Keratinocyte (primary cell): Measurements from ENCODE around the gene ARFRP1.

Experiments used
- EZH2 ChIP-seq: IDR thresholded peaks from one replicate; pipeline ENCODE4 v1.6.1; 2012; ENCODE audit warnings: inconsistent platforms, mild to moderate bottlenecking, low read length, moderate library complexity
- TF ChIP-seq, protein P1 (sequence below), 3 experiments: IDR thresholded peaks in 1 of 3; conservative IDR thresholded peaks in 1 of 3; optimal IDR thresholded peaks in 1 of 3; 2 replicates in 2 of 3; 3 replicates in 1 of 3; pipeline versions ENCODE3 to v1.5.1; 2011; ENCODE audit warnings: low read length in 3 of 3, mild to moderate bottlenecking in 3 of 3, moderate library complexity in 2 of 3, control low read depth in 1 of 3, inconsistent platforms in 1 of 3; ENCODE audit not compliant: insufficient read depth in 2 of 3; ENCODE audit errors: extremely low read depth in 1 of 3

DNA sequence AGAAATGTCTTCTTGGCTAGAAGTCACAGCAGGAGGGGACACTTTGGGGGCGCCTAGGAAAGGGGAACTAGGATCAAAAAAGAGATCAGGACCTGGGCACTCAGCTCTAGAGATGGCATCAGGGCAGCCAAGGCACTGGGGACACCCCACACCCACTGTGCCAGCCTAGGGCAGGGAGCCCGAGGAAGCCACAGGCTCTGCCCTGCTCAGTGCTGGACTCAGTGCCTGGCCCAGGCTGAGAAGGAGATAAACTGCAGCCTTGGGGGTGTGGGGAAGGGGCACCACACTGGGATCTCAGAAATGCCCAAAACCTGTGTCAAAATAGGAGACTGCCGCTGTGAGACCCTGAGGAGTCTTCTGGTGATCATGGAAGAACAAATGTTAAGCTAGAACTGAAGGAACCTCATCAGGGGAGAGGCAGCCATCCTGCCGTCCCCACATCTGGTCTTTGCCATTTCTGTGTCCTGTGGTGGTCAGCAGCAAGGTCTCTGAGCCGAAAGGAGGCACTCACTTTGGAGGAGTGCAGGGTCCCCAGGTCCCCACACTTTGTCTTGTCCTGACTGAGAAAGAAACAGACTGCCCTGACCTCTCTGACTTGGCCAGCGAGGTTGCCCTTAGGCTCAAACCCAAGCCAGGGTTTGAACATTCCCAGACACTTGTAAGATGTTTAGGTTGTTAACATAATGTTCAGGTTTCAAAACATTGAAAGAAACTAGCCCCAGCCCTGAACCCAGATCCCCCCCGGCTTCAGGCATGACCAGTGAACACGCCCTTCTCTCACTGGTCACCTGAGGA lies 2.3 kb downstream of the ARFRP1 start:
- TF ChIP-seq EZH2: no peak
- TF ChIP-seq, protein P1, sequence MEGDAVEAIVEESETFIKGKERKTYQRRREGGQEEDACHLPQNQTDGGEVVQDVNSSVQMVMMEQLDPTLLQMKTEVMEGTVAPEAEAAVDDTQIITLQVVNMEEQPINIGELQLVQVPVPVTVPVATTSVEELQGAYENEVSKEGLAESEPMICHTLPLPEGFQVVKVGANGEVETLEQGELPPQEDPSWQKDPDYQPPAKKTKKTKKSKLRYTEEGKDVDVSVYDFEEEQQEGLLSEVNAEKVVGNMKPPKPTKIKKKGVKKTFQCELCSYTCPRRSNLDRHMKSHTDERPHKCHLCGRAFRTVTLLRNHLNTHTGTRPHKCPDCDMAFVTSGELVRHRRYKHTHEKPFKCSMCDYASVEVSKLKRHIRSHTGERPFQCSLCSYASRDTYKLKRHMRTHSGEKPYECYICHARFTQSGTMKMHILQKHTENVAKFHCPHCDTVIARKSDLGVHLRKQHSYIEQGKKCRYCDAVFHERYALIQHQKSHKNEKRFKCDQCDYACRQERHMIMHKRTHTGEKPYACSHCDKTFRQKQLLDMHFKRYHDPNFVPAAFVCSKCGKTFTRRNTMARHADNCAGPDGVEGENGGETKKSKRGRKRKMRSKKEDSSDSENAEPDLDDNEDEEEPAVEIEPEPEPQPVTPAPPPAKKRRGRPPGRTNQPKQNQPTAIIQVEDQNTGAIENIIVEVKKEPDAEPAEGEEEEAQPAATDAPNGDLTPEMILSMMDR (optimal IDR thresholded peaks at IDR 0.05 in 1 of 3, IDR thresholded peaks at IDR 0.05 in 1 of 3, conservative IDR thresholded peaks at IDR 0.05 in 1 of 3; ENCODE audit: extremely low read depth in 1 of 3, insufficient read depth in 2 of 3, low read length in 3 of 3): no peak
